Gastroesophageal sphincter (tissue), 3 donors: Measurements from ENCODE around the gene UBAP2.

Experiments used
- POLR2A ChIP-seq, 2 donors: fragments of 450-650 bp; IDR thresholded peaks; one replicate each; pipeline ENCODE4 v1.6.1; 2017; ENCODE audit warnings: antibody characterized with exemption in 2 of 2, mild to moderate bottlenecking in 2 of 2, moderate library complexity in 1 of 2
- POLR2AphosphoS5 ChIP-seq: sonication (generic); formaldehyde crosslinking; IDR thresholded peaks from one replicate; pipeline ENCODE4 v1.6.1; 2017; ENCODE audit warnings: antibody characterized with exemption
- TF ChIP-seq, protein P1 (sequence below), 4 experiments: fragments of 200-600 bp in 2 of 4; fragments of 450-650 bp in 2 of 4; sonication (generic) in 1 of 4; IDR thresholded peaks; one replicate each; pipeline ENCODE4 v1.5.1; 2017 to 2019; ENCODE audit warnings: antibody characterized with exemption in 4 of 4, mild to moderate bottlenecking in 2 of 4, moderate library complexity in 2 of 4

DNA sequence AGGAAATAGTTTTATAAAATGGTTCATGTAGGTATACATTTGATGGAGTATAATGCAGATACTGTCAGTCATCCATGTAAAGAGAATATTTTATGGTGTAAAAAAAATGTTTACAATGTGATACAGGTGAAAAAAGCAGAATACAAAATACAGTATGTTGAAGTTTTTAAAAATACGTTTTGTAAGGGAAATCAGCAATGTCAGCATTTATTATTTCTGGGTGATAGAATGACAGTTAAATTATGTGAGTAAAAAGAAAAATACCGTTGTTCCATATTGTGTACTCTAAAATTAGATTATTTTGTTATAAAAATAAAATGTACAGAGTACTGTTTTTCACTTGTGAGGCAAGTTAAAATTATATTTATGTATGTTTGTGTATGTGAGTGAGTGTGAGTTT lies 162.7 kb downstream of the UBAP2 start:
- TF ChIP-seq, protein P1, sequence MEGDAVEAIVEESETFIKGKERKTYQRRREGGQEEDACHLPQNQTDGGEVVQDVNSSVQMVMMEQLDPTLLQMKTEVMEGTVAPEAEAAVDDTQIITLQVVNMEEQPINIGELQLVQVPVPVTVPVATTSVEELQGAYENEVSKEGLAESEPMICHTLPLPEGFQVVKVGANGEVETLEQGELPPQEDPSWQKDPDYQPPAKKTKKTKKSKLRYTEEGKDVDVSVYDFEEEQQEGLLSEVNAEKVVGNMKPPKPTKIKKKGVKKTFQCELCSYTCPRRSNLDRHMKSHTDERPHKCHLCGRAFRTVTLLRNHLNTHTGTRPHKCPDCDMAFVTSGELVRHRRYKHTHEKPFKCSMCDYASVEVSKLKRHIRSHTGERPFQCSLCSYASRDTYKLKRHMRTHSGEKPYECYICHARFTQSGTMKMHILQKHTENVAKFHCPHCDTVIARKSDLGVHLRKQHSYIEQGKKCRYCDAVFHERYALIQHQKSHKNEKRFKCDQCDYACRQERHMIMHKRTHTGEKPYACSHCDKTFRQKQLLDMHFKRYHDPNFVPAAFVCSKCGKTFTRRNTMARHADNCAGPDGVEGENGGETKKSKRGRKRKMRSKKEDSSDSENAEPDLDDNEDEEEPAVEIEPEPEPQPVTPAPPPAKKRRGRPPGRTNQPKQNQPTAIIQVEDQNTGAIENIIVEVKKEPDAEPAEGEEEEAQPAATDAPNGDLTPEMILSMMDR (IDR thresholded peaks at IDR 0.05) = no peak
- no peak for TF ChIP-seq POLR2AphosphoS5
- no peak for TF ChIP-seq POLR2A (IDR thresholded peaks at IDR 0.05)
